ENCODE measurements around the gene FAM131A. TPM values are rescaled to one million over a fixed set of nuclear protein-coding genes. Genes with fewer than 3 reads are reported as not detected.

FAM131A gene, protein sequence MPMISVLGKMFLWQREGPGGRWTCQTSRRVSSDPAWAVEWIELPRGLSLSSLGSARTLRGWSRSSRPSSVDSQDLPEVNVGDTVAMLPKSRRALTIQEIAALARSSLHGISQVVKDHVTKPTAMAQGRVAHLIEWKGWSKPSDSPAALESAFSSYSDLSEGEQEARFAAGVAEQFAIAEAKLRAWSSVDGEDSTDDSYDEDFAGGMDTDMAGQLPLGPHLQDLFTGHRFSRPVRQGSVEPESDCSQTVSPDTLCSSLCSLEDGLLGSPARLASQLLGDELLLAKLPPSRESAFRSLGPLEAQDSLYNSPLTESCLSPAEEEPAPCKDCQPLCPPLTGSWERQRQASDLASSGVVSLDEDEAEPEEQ
- 28.5 TPM for total RNA-seq

GRCh38 chr3:184337399-184337714 is at the start of gene FAM131A:
Gene FAM131A, plus strand, starts transcription at chr3:184337600. Its CDS starts 31 bp downstream, at chr3:184337631.
- Histone ChIP-seq H3K36me3 (peaks cover 0 to 27% of the 10 kb centered on the region in 2 donors), H3K4me1 (peaks cover 48% of the 10 kb centered on the region)
- DNase-seq (ENCODE audit: extremely low spot score in 2 of 2), result no peak

DNA sequence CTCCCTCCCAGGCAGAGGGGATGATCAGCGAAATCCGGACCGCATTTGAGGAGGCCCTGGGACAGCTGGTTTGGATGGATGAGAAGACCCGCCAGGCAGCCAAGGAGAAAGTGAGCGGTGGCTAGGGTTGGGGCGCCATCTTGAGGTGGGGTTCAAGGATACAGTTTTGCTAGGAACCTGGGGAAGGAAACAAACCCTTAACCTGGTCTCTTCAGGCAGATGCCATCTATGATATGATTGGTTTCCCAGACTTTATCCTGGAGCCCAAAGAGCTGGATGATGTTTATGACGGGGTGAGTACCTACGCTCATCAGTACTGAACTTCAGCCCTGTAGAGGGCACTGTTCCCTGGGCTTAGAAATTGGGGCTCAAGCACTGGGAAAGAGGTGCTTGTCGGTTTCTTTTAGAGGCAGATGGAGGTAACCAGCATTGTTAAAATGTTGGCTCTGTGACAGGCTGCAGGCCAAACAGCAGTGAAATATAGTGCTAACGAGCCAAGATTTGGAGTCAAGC is 47.9 kb upstream of the FAM131A start:
- Histone ChIP-seq H3K4me1 (no peaks in the 10 kb centered on the region), H3K4me3 (no peak overlapping the region), H3K27ac (no peak overlapping the region), H3K36me3 (no peaks in the 10 kb centered on the region), H3K9me3 (no peaks in the 10 kb centered on the region), H3K27me3 (no peaks in the 10 kb centered on the region)
- DNase-seq (ENCODE audit: extremely low spot score in 2 of 2), result no peak
- TF ChIP-seq, protein P1, sequence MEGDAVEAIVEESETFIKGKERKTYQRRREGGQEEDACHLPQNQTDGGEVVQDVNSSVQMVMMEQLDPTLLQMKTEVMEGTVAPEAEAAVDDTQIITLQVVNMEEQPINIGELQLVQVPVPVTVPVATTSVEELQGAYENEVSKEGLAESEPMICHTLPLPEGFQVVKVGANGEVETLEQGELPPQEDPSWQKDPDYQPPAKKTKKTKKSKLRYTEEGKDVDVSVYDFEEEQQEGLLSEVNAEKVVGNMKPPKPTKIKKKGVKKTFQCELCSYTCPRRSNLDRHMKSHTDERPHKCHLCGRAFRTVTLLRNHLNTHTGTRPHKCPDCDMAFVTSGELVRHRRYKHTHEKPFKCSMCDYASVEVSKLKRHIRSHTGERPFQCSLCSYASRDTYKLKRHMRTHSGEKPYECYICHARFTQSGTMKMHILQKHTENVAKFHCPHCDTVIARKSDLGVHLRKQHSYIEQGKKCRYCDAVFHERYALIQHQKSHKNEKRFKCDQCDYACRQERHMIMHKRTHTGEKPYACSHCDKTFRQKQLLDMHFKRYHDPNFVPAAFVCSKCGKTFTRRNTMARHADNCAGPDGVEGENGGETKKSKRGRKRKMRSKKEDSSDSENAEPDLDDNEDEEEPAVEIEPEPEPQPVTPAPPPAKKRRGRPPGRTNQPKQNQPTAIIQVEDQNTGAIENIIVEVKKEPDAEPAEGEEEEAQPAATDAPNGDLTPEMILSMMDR (IDR thresholded peaks at IDR 0.05), result peak in 1 of 3 experiments; percentile 23
- no peak for TF ChIP-seq POLR2AphosphoS5 (IDR thresholded peaks at IDR 0.05; ENCODE audit: insufficient read depth in 1 of 2, low read depth in 1 of 2)
- intact Hi-C loops (cut with DNase I), result loop anchor here (10.0 kb wide), 1 partner anchor 225 kb away; no protein-coding TSS in a partner anchor

More at GRCh38 chr3:184337399-184337714, at the start of gene FAM131A:
- TF ChIP-seq, protein P1 (IDR thresholded peaks at IDR 0.05), result no peak
- TF ChIP-seq POLR2A (IDR thresholded peaks at IDR 0.05) (no peak), POLR2AphosphoS5 (IDR thresholded peaks at IDR 0.05; ENCODE audit: insufficient read depth in 1 of 2, low read depth in 1 of 2) (no peak)
- H3K27me3 ChIP-seq, result no peaks in the 10 kb centered on the region
- H3K27ac ChIP-seq, result peak within 1 kb of the TSS; percentile 97
- H3K4me3 ChIP-seq, result peak within 1 kb of the TSS; percentile 76 to 85
- intact Hi-C loops (cut with DNase I), result loop anchor here (10.0 kb wide), 1 partner anchor 153 kb away; the partner anchor contains the start of gene ABCF3
- no peaks in the 10 kb centered on the region for H3K9me3 ChIP-seq

DNA sequence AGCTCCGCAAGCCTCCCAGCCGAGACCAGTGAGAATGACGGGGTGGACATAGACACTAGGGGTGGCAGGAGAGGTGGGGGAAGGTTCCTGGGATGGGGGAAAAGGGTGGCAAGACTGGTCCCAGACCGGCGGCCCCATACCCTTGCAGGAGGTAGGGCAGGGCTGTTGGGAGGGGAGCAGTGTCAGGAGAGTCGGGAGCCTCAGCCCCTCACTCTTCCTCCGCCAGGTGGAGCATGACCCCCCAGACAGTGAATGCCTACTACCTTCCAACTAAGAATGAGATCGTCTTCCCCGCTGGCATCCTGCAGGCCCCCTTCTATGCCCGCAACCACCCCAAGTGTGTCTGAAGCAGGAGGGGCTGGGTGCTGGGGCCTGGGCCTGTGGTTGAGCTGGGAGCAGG is 47.1 kb upstream of the FAM131A start:
- no peaks in the 10 kb centered on the region for H3K36me3 ChIP-seq
- H3K9me3 ChIP-seq, result no peaks in the 10 kb centered on the region
- intact Hi-C loops (cut with DNase I), result no loop called here
- no peak for DNase-seq (ENCODE audit: extremely low spot score in 2 of 2)
- no peaks in the 10 kb centered on the region for H3K4me1 ChIP-seq
- H3K4me3 ChIP-seq, result no peak overlapping the region
- TF ChIP-seq POLR2A (IDR thresholded peaks at IDR 0.05) (no peak), POLR2AphosphoS5 (IDR thresholded peaks at IDR 0.05; ENCODE audit: insufficient read depth in 1 of 2, low read depth in 1 of 2) (no peak)
- TF ChIP-seq, protein P1 (IDR thresholded peaks at IDR 0.05), result no peak
- H3K27ac ChIP-seq, result no peak overlapping the region
- no peaks in the 10 kb centered on the region for H3K27me3 ChIP-seq

DNA sequence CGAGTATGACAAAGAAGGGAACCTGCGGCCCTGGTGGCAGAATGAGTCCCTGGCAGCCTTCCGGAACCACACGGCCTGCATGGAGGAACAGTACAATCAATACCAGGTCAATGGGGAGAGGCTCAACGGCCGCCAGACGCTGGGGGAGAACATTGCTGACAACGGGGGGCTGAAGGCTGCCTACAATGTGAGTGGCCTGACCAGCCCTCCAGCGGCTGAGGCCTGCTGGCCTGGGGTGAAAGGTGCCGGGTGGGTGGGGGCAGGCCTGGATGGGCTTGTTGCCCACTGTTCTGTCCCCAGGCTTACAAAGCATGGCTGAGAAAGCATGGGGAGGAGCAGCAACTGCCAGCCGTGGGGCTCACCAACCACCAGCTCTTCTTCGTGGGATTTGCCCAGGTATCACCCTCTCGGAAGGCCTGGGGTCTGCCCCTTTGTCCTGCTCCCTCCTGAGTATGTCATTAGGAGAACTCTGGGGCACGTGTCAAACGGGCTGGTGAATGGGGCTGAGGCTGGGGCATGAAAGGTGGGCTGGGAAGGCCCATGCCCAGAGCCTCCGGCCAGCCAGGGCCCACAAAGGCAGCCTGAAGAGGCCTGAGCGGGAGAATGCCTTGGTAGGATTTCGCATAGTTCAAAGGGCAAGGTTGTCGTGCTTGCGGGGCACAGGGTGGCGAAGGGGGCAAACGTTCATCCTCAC is 46.2 kb upstream of the FAM131A start:
- intact Hi-C loops (cut with DNase I), result no loop called here
- TF ChIP-seq POLR2A (IDR thresholded peaks at IDR 0.05), result no peak
- TF ChIP-seq POLR2AphosphoS5 (IDR thresholded peaks at IDR 0.05; ENCODE audit: insufficient read depth in 1 of 2, low read depth in 1 of 2), result no peak
- TF ChIP-seq, protein P1 (IDR thresholded peaks at IDR 0.05), result no peak
- Histone ChIP-seq H3K36me3 (no peaks in the 10 kb centered on the region), H3K4me3 (no peak overlapping the region), H3K9me3 (no peaks in the 10 kb centered on the region), H3K27ac (no peak overlapping the region), H3K4me1 (no peaks in the 10 kb centered on the region), H3K27me3 (no peaks in the 10 kb centered on the region)
- DNase-seq (ENCODE audit: extremely low spot score in 2 of 2), result no peak
